PC-9 (cell line): ENCODE data around the gene TAF9. TPM values are rescaled to one million over a fixed set of nuclear protein-coding genes. Genes with fewer than 3 reads are reported as not detected.

ENCODE experiments used
- BruUV-seq: library from RNA; stranded (reverse); fragments of 400-500 nt; replicated peaks from 2 replicates; lab custom pipeline; 2021; lab: Mats Ljungman, UMichigan
- CTCF ChIA-PET: fragments of 300-600 bp; sonication (Branson Sonifier 250); formaldehyde crosslinking; loops from one replicate; lab custom pipeline; 2022; ENCODE audit warnings: antibody characterized with exemption; lab: Charles Lee
- POLR2A ChIA-PET: fragments of 300-600 bp; sonication (Branson Sonifier 250); formaldehyde crosslinking; loops from one replicate; lab custom pipeline; 2022; ENCODE audit warnings: antibody characterized with exemption; ENCODE audit not compliant: unreplicated experiment; lab: Charles Lee
- DNase-seq, 2 experiments: peaks; one replicate each; pipeline versions ENCODE4 v3.0.0 to v3.0.0-alpha.2; 2015 to 2022; ENCODE audit warnings: mixed read lengths in 1 of 2
- H2AFZ ChIP-seq: fragments of 200-600 bp; sonication (generic); 2 replicates; pipeline ENCODE4 v1.8.1; 2017; ENCODE audit warnings: antibody characterized with exemption
- H3F3A ChIP-seq: fragments of 200-600 bp; sonication (generic); 2 replicates; pipeline ENCODE4 v1.8.1; 2017; ENCODE audit warnings: antibody characterized with exemption, mild to moderate bottlenecking, low read depth; ENCODE audit not compliant: insufficient read depth
- H3K27ac ChIP-seq: fragments of 200-600 bp; sonication (generic); 2 replicates; pipeline ENCODE4 v1.6.1; 2016; ENCODE audit warnings: mixed run types
- H3K27me3 ChIP-seq: fragments of 200-600 bp; sonication (generic); 2 replicates; pipeline ENCODE4 v1.6.1; 2016; ENCODE audit warnings: low read depth, mixed run types; ENCODE audit not compliant: insufficient read depth
- H3K36me3 ChIP-seq: fragments of 200-600 bp; sonication (generic); 2 replicates; pipeline ENCODE4 v1.6.1; 2016; ENCODE audit warnings: low read depth, mixed run types
- H3K4me1 ChIP-seq: fragments of 200-600 bp; sonication (generic); replicated peaks from 2 replicates; pipeline ENCODE4 v1.6.1; 2016; ENCODE audit warnings: mixed run types; ENCODE audit not compliant: insufficient read depth
- H3K4me2 ChIP-seq: fragments of 200-600 bp; sonication (generic); 2 replicates; pipeline ENCODE4 v1.6.1; 2017; ENCODE audit warnings: mixed run types
- H3K4me3 ChIP-seq: fragments of 200-600 bp; sonication (generic); 2 replicates; pipeline ENCODE4 v1.6.1; 2016; ENCODE audit warnings: mixed run types
- H3K79me2 ChIP-seq: fragments of 200-600 bp; sonication (generic); 2 replicates; pipeline ENCODE4 v1.6.1; 2017; ENCODE audit warnings: low read depth, mixed run types
- H3K9me2 ChIP-seq: fragments of 200-600 bp; sonication (generic); 2 replicates; pipeline ENCODE4 v1.8.1; 2017; ENCODE audit warnings: mild to moderate bottlenecking; ENCODE audit not compliant: insufficient read depth
- H3K9me3 ChIP-seq: fragments of 200-600 bp; sonication (generic); 2 replicates; pipeline ENCODE4 v1.8.1; 2016; ENCODE audit warnings: low read depth; ENCODE audit not compliant: insufficient read depth
- H4K20me1 ChIP-seq: fragments of 200-600 bp; sonication (generic); 2 replicates; pipeline ENCODE4 v1.8.1; 2017; ENCODE audit not compliant: insufficient read depth
- CTCF ChIP-seq: fragments of 200-600 bp; sonication (generic); conservative IDR thresholded peaks from 2 replicates; pipeline ENCODE4 v1.6.1; 2017; ENCODE audit warnings: mixed run types, antibody characterized with exemption, mild to moderate bottlenecking, moderate library complexity
- EZH2 ChIP-seq: fragments of 200-600 bp; sonication (generic); IDR thresholded peaks from 2 replicates; pipeline ENCODE4 v1.8.0; 2017; ENCODE audit warnings: antibody characterized with exemption, low read depth
- intact Hi-C: fragments of 100-400 bp; cut with micrococcal nuclease; formaldehyde crosslinking; loops from one replicate; pipeline ENCODE4 v1.10.0; 2022; ENCODE audit not compliant: unreplicated experiment
- total RNA-seq: library from RNA; stranded (reverse); gene quantifications from 2 replicates; pipeline ENCODE4 v1.2.3, GENCODE V29; 2021

The TAF9 gene
- total RNA-seq, 1 experiment from 2014 or later = 50.8 TPM

- Histone ChIP-seq H3K4me3 (no peak overlapping the region), H3K9me2 (no peaks in the 10 kb centered on the region), H3K27me3 (no peaks in the 10 kb centered on the region), H3K27ac (no peak overlapping the region), H3K4me2 (no peak overlapping the region), H3K9me3 (no peaks in the 10 kb centered on the region), H2AFZ (no peak overlapping the region), H3K36me3 (0 out of 2 replicates have a peak, but pooled peaks cover 7% of the 10 kb centered on the region), H3K4me1 (no peaks in the 10 kb centered on the region), H3F3A (peaks cover 14% of the 10 kb centered on the region; the same call in 1 of the 2 replicates), H4K20me1 (no peaks in the 10 kb centered on the region), H3K79me2 (no peaks in the 10 kb centered on the region)
- BruUV-seq = no TSS peak
- intact Hi-C loops = no loop called here
- CTCF ChIA-PET = no interaction called here
- DNase-seq = no peak
- TF ChIP-seq EZH2 (no peak), CTCF (no peak)
- POLR2A ChIA-PET = no interaction called here
Measured at GRCh38 chr5:69350664-69351063, 18.7 kb downstream of the TAF9 start.

- Histone ChIP-seq H3F3A (no peaks in the 10 kb centered on the region), H3K9me3 (no peaks in the 10 kb centered on the region), H3K4me2 (no peak overlapping the region), H3K27me3 (no peaks in the 10 kb centered on the region), H3K4me3 (no peak overlapping the region), H3K4me1 (no peaks in the 10 kb centered on the region), H2AFZ (no peak overlapping the region), H3K27ac (no peak overlapping the region), H3K79me2 (no peaks in the 10 kb centered on the region), H3K9me2 (no peaks in the 10 kb centered on the region), H3K36me3 (no peaks in the 10 kb centered on the region), H4K20me1 (no peaks in the 10 kb centered on the region)
- ChIA-PET CTCF (no interaction called here), POLR2A (no interaction called here)
- intact Hi-C loops = no loop called here
- no peak for TF ChIP-seq CTCF
- TF ChIP-seq EZH2 = no peak
- DNase-seq = no peak
- no TSS peak for BruUV-seq
Measured at GRCh38 chr5:69343083-69343482, 26.2 kb downstream of the TAF9 start.

- ChIA-PET POLR2A (interaction anchor here (0.7 kb wide), 1 partner anchor 28 kb away, joined by 3 read pairs; the partner anchor contains the start of gene RAD17), CTCF (no interaction called here)
- intact Hi-C loops = no loop called here
- Histone ChIP-seq H3K27me3 (no peaks in the 10 kb centered on the region), H3K4me1 (no peaks in the 10 kb centered on the region), H3K9me2 (no peaks in the 10 kb centered on the region), H3K4me3 (no peak overlapping the region), H3K36me3 (no peaks in the 10 kb centered on the region), H2AFZ (no peak overlapping the region), H4K20me1 (no peaks in the 10 kb centered on the region), H3K27ac (no peak overlapping the region), H3F3A (peaks cover 1% of the 10 kb centered on the region; the same call in 1 of the 2 replicates), H3K9me3 (no peaks in the 10 kb centered on the region), H3K79me2 (no peaks in the 10 kb centered on the region), H3K4me2 (no peak overlapping the region)
- DNase-seq = no peak
- TF ChIP-seq EZH2 = no peak
- no peak for TF ChIP-seq CTCF
- no TSS peak for BruUV-seq
Measured at GRCh38 chr5:69341520-69342161, 27.7 kb downstream of the TAF9 start.
